ENCODE results near the gene AMT.

AMT gene, protein sequence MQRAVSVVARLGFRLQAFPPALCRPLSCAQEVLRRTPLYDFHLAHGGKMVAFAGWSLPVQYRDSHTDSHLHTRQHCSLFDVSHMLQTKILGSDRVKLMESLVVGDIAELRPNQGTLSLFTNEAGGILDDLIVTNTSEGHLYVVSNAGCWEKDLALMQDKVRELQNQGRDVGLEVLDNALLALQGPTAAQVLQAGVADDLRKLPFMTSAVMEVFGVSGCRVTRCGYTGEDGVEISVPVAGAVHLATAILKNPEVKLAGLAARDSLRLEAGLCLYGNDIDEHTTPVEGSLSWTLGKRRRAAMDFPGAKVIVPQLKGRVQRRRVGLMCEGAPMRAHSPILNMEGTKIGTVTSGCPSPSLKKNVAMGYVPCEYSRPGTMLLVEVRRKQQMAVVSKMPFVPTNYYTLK

DNA sequence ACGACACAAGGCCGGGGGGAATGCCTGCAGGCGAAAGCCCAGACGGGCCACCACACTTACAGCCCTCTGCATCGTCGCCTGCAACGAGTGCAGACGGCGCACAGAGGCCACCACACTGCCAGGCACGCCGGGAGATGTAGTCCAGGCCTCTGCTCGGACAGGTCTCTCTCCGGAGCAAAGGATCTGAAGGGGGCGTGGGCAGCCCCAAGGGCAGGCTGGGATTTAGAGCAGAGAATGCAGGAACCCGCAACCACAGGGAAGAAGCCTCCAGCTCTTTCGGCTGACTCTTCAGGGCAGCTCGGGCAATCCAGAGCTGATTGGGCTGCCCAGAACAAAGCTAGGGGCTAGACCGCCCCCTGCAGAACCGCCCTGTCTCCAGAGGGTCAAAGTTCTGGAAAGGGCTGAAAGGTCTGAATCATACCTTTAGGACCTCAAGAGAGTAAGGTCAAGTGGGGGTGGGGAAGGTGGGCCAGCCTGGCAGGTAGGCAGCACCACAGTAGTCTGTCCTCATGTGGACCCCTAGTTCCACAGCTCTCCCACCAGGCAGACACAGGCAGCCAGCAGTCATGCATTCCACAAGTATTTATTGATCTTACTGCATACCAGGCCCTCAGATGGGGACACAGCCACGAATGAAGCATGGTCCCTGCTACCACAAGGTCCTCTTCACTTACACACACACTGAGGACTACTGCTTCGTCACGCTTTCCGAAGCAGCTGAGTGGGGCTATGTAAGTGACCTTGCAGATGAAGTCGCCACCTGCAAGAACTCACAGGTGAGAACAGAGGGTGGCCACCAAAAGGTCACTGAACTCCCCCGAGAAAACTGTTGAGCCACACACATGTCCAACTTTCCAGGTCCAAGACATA lies at the start of gene AMT:
Gene AMT (minus strand): TSS at position 95 of the 870 bp plus-strand sequence. CDS start 23 bp downstream, at position 72.
- DNase-seq (ENCODE audit: extremely low read depth in 1 of 2, low read depth in 1 of 2): no peak

- DNase-seq (ENCODE audit: extremely low read depth in 1 of 2, low read depth in 1 of 2): no peak
Observed at GRCh38 chr3:49470714-49471420, 48.6 kb upstream of the AMT start.

DNA sequence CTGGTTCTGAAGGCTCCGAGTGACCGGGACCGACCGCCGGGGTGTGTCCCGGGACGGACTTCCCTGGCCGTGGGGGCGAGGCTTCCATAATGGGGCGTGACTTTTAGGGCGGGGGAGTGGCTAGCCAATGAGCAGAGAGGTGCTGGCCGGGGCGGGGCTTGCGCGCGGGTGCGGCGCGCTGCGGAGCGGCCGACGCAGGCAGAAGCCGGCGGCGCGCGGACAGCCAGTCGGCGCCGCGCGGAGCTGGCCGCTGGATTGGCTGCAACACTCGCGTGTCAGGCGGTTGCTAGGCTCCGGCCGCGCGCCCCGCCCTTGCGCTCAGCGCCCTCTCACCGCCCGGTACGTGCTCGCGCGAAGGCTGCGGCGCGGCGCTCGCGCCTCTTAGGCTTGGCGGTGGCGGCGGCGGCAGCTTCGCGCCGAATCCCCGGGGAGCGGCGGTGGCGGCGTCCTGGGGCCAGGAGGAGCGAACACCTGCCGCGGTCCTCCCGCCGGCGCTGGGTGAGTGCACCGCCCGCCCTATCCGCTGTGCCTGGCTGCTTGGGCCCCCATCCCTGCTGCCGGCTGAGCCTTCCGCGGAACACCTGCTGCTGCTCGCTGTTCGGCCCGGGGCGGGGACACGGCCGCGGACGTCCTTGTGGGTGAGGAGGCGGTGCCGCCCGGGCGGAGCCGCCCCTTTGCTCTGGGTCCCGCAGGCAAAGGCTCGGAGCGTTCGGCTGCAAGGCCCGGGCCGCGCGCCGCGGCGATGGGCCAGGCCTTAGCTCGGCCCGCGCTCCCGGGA lies 47.9 kb upstream of the AMT start, which contains the start of gene DAG1:
Gene DAG1 (plus strand): TSS at position 332 of the 778 bp plus-strand sequence. CDS start 40,268 bp downstream, outside the sequence.
- DNase-seq (ENCODE audit: extremely low read depth in 1 of 2, low read depth in 1 of 2): peak; percentile 79 to 91

DNA sequence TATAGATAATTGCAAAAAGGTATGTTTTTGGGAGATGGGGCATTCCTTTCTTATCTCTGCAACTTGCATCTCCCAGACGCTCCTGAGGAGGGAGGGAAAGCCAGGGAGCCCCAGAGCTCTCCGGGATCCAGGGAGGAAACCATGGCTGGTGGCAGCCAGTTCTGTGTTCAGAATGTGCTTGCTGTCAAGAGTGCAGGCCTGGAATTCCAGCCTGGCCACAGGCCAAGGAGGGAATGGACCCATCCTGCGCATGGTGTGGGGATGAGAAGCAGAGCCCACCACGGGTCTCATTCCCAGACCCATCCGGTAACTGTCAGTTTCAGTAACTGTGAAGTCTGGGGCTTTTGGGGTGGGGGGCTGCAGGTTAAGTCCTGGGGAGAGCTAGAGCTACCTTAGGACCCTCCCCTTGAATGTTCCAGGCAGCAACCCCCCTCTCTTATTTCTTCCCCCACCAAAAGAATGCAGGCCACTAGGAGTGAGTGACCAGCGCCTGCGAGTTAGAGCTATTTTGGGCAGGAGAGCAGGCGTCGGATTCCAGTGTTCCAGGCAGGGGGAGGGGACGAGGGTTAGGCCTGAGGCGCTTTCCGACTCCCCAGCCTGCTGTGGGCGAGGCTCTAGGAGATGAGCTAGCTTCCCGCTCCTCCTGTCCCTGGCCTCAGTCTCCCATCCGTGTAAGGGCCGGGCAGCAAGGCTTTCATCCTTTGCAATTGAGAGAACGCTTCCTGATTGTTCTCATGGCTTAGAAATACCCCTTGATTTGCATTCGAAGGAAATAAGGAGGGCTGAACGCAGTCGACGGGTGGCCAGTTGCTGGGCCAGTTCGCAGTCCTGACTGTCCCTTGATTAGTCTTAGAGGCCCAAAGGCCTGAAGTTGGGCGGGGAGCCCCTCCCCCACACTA lies 47.0 kb upstream of the AMT start:
- no peak for DNase-seq (ENCODE audit: extremely low read depth in 1 of 2, low read depth in 1 of 2)

DNA sequence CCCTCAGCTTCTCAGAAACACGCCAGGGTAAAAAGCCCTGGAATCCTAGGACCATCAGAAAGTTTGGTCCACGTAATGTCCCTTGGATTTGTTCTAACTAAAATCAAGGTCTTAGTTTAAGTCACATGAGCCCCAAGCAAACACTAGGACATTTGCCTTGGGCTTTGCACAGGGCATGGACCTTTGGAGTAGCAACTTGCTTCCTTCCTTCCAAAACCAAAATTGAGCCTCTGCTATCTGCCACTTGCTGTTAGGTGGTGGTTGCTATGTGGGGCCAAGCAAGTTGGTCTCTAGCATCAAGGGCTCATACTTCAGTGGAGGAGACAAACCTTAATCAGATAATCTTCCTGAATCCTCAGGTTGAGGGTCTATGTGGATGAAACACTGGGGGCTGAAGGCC lies 43.8 kb upstream of the AMT start:
- no peak for DNase-seq (ENCODE audit: extremely low read depth in 1 of 2, low read depth in 1 of 2)

DNA sequence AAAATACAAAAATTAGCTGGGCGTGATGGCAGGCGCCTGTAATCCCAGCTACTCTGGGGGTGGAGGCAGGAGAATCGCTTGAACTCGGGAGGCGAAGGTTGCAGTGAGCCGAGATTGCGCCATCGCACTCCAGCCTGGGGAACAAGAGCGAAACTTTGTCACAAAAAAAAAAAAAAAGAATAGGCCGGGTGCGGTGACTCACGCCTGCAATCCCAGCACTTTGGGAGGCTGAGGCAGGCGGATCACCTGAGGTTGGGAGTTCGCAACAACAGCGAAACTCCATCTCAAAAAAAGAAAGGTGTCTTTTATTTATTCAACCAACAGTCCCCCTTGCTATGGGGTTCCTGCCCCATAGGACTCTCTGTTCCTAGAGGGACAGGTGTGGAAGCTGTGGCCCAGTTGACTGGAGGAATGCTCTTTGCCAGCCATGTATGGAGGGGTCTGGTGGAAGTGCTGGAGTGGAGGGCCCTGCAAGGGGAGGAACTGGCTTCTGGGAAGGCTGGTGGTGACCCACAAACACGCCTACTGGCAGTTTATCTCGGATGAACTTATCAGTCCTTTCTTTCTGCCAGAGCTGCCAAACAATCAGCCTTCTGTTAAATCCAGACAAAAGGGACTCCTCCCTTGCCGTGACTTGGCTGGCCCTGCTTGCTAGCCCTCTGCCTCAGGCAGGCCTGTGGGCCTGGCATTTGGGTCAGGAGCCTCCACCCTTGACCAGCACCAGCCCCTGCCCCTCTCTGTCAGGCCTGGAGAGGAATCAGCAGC lies 43.2 kb upstream of the AMT start:
- no peak for DNase-seq (ENCODE audit: extremely low read depth in 1 of 2, low read depth in 1 of 2)

DNA sequence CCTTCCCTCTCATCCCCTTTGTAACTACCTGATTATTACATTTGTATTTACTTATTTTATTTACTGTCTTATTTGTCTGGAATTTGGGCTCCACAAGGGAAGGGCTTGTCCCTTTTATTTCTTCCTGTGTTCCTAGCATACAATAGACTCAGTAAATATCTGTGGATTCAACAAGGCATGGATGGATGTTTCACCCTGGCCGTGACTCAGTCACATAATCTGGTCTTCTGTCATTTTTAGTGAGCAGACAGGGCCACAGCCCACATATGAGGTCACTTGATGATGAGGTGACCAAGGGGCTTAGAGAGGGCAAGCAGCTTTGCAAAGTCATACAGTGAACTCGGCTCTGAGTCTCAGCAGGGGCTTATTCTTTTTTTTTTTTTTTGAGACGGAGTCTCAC lies 39.9 kb upstream of the AMT start:
- no peak for DNase-seq (ENCODE audit: extremely low read depth in 1 of 2, low read depth in 1 of 2)

GRCh38 chr3:49461443-49462171 lies 39.3 kb upstream of the AMT start:
- DNase-seq (ENCODE audit: extremely low read depth in 1 of 2, low read depth in 1 of 2): no peak

DNA sequence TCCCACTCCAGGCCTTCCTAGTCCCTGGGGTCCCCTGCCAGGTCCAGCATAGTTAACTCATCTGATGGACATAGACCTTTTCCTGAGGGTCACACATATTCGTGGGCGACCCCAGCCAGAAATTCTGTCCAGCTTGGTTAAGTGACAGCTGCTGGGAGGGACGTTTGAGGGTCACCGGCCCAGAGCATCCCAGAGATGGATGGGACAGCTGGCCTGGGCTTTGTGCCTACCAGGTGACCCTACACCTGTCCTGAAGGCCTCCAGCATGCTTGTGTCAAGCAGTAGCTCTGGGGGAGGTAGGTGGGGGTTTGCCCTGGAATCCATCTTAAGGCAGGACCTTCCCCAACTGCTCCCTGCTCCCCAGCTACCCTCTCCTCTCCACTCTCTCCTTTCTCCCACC lies 38.7 kb upstream of the AMT start:
- DNase-seq (ENCODE audit: extremely low read depth in 1 of 2, low read depth in 1 of 2): no peak

- no peak for DNase-seq (ENCODE audit: extremely low read depth in 1 of 2, low read depth in 1 of 2)
Observed at GRCh38 chr3:49460188-49460890, 38.1 kb upstream of the AMT start.

GRCh38 chr3:49456466-49456865 lies 34.2 kb upstream of the AMT start:
- DNase-seq (ENCODE audit: extremely low read depth in 1 of 2, low read depth in 1 of 2): no peak

- no peak for DNase-seq (ENCODE audit: extremely low read depth in 1 of 2, low read depth in 1 of 2)
Observed at GRCh38 chr3:49454898-49455681, 32.8 kb upstream of the AMT start.

DNA sequence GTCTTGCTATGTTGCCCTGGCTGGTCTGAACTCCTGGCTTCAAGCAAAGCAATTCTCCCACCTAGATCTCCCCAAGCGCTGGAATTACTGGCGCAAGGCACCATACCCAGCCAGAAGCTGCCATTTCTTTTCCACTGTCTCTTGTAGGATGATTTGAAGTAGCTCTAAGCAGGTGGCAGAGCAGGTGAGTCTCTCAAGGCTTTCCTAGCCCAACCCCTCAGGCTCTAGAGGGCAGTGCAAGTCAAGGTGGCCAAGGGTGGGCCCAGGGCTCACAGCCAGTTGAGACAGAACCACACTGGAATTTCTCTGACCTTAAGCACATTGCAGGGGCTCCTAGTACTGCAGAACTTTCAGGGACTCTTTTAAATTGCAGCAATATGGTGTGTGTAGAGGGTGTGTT lies 32.2 kb upstream of the AMT start:
- DNase-seq (ENCODE audit: extremely low read depth in 1 of 2, low read depth in 1 of 2): no peak

- DNase-seq (ENCODE audit: extremely low read depth in 1 of 2, low read depth in 1 of 2): no peak
Observed at GRCh38 chr3:49453621-49454020, 31.3 kb upstream of the AMT start.

- DNase-seq (ENCODE audit: extremely low read depth in 1 of 2, low read depth in 1 of 2): no peak
Observed at GRCh38 chr3:49445391-49445790, 23.1 kb upstream of the AMT start.

DNA sequence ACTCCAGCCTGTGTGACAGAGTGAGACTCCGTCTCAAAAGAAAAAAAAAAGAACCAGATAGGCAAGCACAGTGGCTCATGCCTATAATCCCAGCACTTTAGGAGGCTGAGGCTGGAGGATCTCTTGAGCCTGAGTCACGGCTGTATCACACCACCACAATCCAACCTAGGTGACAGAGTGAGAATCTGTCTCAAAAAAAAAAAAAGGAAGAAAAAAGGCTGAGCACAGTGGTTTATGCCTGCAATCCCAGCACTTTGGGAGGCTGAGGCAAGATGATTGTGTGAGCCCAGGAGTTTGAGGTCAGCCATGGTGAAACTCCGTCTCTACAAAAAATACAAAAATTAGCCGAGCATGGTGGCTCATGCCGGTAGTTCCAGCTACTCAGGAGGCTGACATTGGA lies 12.5 kb upstream of the AMT start:
- DNase-seq (ENCODE audit: extremely low read depth in 1 of 2, low read depth in 1 of 2): no peak

DNA sequence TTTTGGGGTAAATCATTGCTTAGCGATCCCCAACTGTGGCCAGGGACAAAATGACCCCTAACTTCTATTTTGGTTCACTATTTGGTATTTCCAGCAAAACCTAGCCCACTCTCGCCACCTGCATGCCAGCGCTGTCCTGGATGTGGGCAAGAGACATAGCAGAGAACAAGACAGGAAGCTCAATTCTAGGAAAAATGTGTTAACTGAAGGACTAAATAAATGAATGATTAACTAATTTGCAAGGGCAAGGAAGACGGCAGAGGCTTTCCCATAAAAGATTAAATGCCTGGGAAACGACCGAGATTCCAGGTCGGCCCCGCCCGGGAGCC lies 6.4 kb upstream of the AMT start:
- DNase-seq (ENCODE audit: extremely low read depth in 1 of 2, low read depth in 1 of 2): no peak
